Brain microvascular endothelial cell (primary cell): ENCODE results near the gene LIPE.
A peak's percentile ranks its signal among the peaks of the same experiment; 100 is the strongest.

Experiments used
- DNase-seq: peaks from one replicate; pipeline ENCODE4 v3.0.0-alpha.2; 2020
- H3K27ac ChIP-seq: fragments of 250-450 bp; sonication (Bioruptor Pico); 2 replicates; pipeline ENCODE4 v1.5.1; 2020; ENCODE audit warnings: mild to moderate bottlenecking, moderate library complexity
- H3K27me3 ChIP-seq: fragments of 250-450 bp; sonication (Bioruptor Pico); replicated peaks from 2 replicates; pipeline ENCODE4 v1.5.1; 2020; ENCODE audit warnings: mild to moderate bottlenecking
- H3K36me3 ChIP-seq: fragments of 250-450 bp; sonication (Bioruptor Pico); replicated peaks from 2 replicates; pipeline ENCODE4 v1.5.1; 2020; ENCODE audit warnings: mild to moderate bottlenecking
- H3K4me3 ChIP-seq: 2 replicates; pipeline ENCODE4 v1.5.1; 2011; ENCODE audit warnings: low read depth, mild to moderate bottlenecking, control low read depth, low read length, moderate library complexity
- CTCF ChIP-seq: IDR thresholded peaks from 2 replicates; pipeline ENCODE4 v1.5.1; 2011; ENCODE audit warnings: low read depth, mild to moderate bottlenecking, moderate library complexity, low read length, control low read depth, inconsistent platforms; ENCODE audit errors: missing control alignments
- in situ Hi-C: cut with HindIII; loops from 2 replicates; pipeline ENCODE4 v1.10.0; 2017; ENCODE audit warnings: low sequenced_read_pairs, low pct_ligation_motif_present

LIPE gene

GRCh38 chr19:42441049-42441445 lies 13.9 kb upstream of the LIPE start:
- TF ChIP-seq CTCF: no peak
- no peaks in the 10 kb centered on the region for H3K27me3 ChIP-seq
- H3K27ac ChIP-seq: no peak overlapping the region
- DNase-seq: no peak
- in situ Hi-C loops: no loop called here
- H3K36me3 ChIP-seq: no peaks in the 10 kb centered on the region
- H3K4me3 ChIP-seq: no peak overlapping the region

GRCh38 chr19:42440357-42441048 lies 13.3 kb upstream of the LIPE start:
- Histone ChIP-seq H3K36me3 (no peaks in the 10 kb centered on the region), H3K27ac (no peak overlapping the region), H3K27me3 (no peaks in the 10 kb centered on the region), H3K4me3 (no peak overlapping the region)
- in situ Hi-C loops: no loop called here
- peak; percentile 97 for TF ChIP-seq CTCF
- peak; percentile 61 for DNase-seq

GRCh38 chr19:42436006-42436405 lies 8.8 kb upstream of the LIPE start:
- Histone ChIP-seq H3K36me3 (no peaks in the 10 kb centered on the region), H3K27me3 (no peaks in the 10 kb centered on the region), H3K27ac (no peak overlapping the region), H3K4me3 (no peak overlapping the region)
- in situ Hi-C loops: no loop called here
- no peak for DNase-seq
- TF ChIP-seq CTCF: no peak

- TF ChIP-seq CTCF: no peak
- Histone ChIP-seq H3K27me3 (no peaks in the 10 kb centered on the region), H3K36me3 (no peaks in the 10 kb centered on the region), H3K27ac (no peak overlapping the region), H3K4me3 (no peak overlapping the region)
- in situ Hi-C loops: no loop called here
- no peak for DNase-seq
Measured at GRCh38 chr19:42435316-42435715, 8.1 kb upstream of the LIPE start.

GRCh38 chr19:42433503-42434260 lies 6.5 kb upstream of the LIPE start:
- H3K27me3 ChIP-seq: no peaks in the 10 kb centered on the region
- TF ChIP-seq CTCF: peak; percentile 81
- DNase-seq: peak; percentile 40
- no peak overlapping the region for H3K27ac ChIP-seq
- no peak overlapping the region for H3K4me3 ChIP-seq
- in situ Hi-C loops: no loop called here
- H3K36me3 ChIP-seq: no peaks in the 10 kb centered on the region
